K562 (cell line): ENCODE measurements around the gene P4HB. TPM values are rescaled to one million over a fixed set of nuclear protein-coding genes. Genes with fewer than 3 reads are reported as not detected.

Source experiments
- DMBX1 ChIP-seq: fragments of 250-450 bp; sonication (Bioruptor Pico); IDR thresholded peaks from 2 replicates; pipeline ENCODE4 v1.8.0; 2022; ENCODE audit warnings: inconsistent platforms, mild to moderate bottlenecking, moderate library complexity, borderline replicate concordance
- EGR1 ChIP-seq: fragments of 450-650 bp; conservative IDR thresholded peaks from 2 replicates; pipeline ENCODE4 v1.6.1; 2017; ENCODE audit warnings: mild to moderate bottlenecking
- KDM4B ChIP-seq, 2 experiments: fragments of 450-650 bp in 1 of 2; sonication (generic) in 1 of 2; IDR thresholded peaks; 2 replicates each; pipeline ENCODE4 v1.6.1; 2016 to 2017; ENCODE audit warnings: borderline replicate concordance in 2 of 2, antibody characterized with exemption in 1 of 2, low read depth in 1 of 2, mild to moderate bottlenecking in 1 of 2
- LARP7 ChIP-seq: fragments of 450-650 bp; IDR thresholded peaks from 2 replicates; pipeline ENCODE4 v1.6.1; 2016
- MEIS2 ChIP-seq: fragments of 450-650 bp; IDR thresholded peaks from 2 replicates; pipeline ENCODE4 v1.6.1; 2014; ENCODE audit warnings: mild to moderate bottlenecking; ENCODE audit not compliant: partially characterized antibody
- RBBP5 ChIP-seq: fragments of 200-600 bp; sonication (generic); IDR thresholded peaks from 2 replicates; pipeline ENCODE4 v1.6.1; 2012; ENCODE audit warnings: borderline replicate concordance, mild to moderate bottlenecking, low read length, control low read depth, inconsistent platforms; ENCODE audit not compliant: insufficient read depth, poor library complexity, severe bottlenecking
- RERE ChIP-seq: sonication (generic); formaldehyde crosslinking; IDR thresholded peaks from 2 replicates; pipeline ENCODE4 v1.8.0; 2023; ENCODE audit warnings: missing genetic modification reagents, mild to moderate bottlenecking, borderline replicate concordance
- TBL1XR1 ChIP-seq, 2 experiments: IDR thresholded peaks; 2 replicates each; pipeline ENCODE4 v1.6.1; 2012; ENCODE audit warnings: improper control_type of control experiment in 2 of 2, low read length in 2 of 2, mild to moderate bottlenecking in 1 of 2
- ZKSCAN3 ChIP-seq: fragments of 250-450 bp; sonication (Bioruptor Pico); IDR thresholded peaks from 2 replicates; pipeline ENCODE4 v1.4.0; 2020
- ZNF431 ChIP-seq: sonication (generic); formaldehyde crosslinking; IDR thresholded peaks from 2 replicates; pipeline ENCODE4 v1.8.0; 2022; ENCODE audit warnings: mild to moderate bottlenecking, missing genetic modification reagents
- polyA plus RNA-seq, 8 experiments: library from polyadenylated mRNA; depleted of rRNA in 4 of 8; stranded (reverse) in 5 of 8; unstranded in 3 of 8; fragments of >200 nt; fragmentation: Nextera tagmentation in 2 of 8; fragmentation: Illumina TruSeq in 1 of 8; extraction: Ambion mirVana in 2 of 8; extraction: Trizol in 1 of 8; gene quantifications; 2 replicates each; pipeline versions ENCODE4 v1.2.1 to v1.2.3, GENCODE V29; 2011 to 2014; ENCODE audit warnings: inconsistent platforms in 1 of 8, missing spikeins in 1 of 8
- total RNA-seq, 7 experiments: library from RNA; depleted of rRNA in 6 of 7; stranded (reverse); fragments of >200 nt in 6 of 7; fragmentation: Illumina TruSeq in 2 of 7; extraction: Trizol in 2 of 7; gene quantifications; 2 replicates each; pipeline versions ENCODE4 v1.2.1 to v1.2.3, GENCODE V29; 2011 to 2021; ENCODE audit warnings: low replicate concordance in 1 of 7
- TF ChIP-seq, protein P1 (sequence below): fragments of 250-450 bp; sonication (Bioruptor Pico); IDR thresholded peaks from 2 replicates; pipeline ENCODE4 v1.5.0; 2022; ENCODE audit warnings: mild to moderate bottlenecking

Gene P4HB
- total and polyA plus RNA-seq, 9 of the 15 experiments (the other 6 are each of a cell fraction or from before 2014, with no cell fraction given): 4.4 to 645 (median 325) TPM

DNA sequence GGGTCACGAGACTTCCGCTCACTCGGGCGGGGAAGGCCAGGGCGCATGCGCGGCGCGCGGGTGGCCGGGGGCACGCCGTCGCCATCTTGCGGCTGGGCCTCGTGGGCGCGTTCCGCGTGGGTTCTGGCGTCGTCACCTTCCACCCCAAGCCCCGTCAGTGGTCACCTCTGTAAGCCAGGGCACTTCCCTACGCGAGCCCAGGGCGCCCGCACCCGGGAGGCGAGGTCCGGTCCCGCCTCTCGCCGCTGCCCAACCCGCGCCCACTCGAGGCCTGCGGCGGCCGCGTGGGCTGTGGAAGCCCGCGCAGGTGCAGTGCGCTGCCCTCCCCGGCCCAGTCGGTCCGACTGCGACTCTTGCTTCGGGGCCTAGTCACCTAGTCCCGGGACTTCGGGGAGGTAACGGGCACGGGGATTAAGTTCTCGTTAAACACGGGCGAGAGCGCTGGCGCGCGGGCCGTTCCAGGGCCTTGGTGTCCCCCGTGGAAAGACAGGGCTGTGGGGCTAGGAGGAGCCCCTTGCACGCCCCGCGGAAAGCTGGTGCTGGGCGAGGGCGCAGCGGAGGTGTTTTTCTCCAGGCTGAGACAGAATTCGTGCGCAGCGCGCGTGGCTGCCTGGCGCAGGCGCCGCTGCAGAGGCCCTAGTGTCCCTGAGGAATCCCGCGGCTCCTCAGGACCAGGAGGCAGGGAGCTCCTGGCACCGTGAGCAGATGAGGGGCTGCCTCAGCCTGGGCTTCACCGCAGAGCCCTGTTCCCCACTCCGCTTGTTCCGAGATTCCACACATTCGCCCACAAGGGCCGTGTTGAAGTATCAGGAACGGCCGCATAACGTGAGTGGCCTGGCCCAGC lies 11.3 kb upstream of the P4HB start (continued):
- TF ChIP-seq RERE (CRISPR knock-in tag): no peak
- TF ChIP-seq TBL1XR1 (IDR thresholded peaks at IDR 0.05; ENCODE audit: low read length in 2 of 2): peak in 1 of 2 experiments; percentile 66; a peak in 1 of 4 replicates
- TF ChIP-seq EGR1: peak; percentile 57
- peak; percentile 73 for TF ChIP-seq RBBP5
- TF ChIP-seq MEIS2: peak; percentile 87
- TF ChIP-seq ZNF431: peak; percentile 46; the same call in 1 of the 2 replicates
- peak in 1 of 2 experiments; percentile 84; a peak in 1 of 4 replicates for TF ChIP-seq KDM4B (IDR thresholded peaks at IDR 0.05; ENCODE audit: borderline replicate concordance in 2 of 2, low read depth in 1 of 2)
- peak; percentile 49; the same call in 1 of the 2 replicates for TF ChIP-seq DMBX1 (CRISPR knock-in tag)
- TF ChIP-seq, protein P1, sequence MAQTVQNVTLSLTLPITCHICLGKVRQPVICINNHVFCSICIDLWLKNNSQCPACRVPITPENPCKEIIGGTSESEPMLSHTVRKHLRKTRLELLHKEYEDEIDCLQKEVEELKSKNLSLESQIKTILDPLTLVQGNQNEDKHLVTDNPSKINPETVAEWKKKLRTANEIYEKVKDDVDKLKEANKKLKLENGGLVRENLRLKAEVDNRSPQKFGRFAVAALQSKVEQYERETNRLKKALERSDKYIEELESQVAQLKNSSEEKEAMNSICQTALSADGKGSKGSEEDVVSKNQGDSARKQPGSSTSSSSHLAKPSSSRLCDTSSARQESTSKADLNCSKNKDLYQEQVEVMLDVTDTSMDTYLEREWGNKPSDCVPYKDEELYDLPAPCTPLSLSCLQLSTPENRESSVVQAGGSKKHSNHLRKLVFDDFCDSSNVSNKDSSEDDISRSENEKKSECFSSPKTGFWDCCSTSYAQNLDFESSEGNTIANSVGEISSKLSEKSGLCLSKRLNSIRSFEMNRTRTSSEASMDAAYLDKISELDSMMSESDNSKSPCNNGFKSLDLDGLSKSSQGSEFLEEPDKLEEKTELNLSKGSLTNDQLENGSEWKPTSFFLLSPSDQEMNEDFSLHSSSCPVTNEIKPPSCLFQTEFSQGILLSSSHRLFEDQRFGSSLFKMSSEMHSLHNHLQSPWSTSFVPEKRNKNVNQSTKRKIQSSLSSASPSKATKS (CRISPR knock-in tag): no peak
- no peak for TF ChIP-seq ZKSCAN3 (CRISPR knock-in tag)
- 0 out of 2 replicates have a peak, but pooled peaks have one; percentile 18 for TF ChIP-seq LARP7
